ENCODE data around the gene ESPNL.

ESPNL gene

GRCh38 chr2:238129166-238130010 is 29.2 kb downstream of the ESPNL start:
- no peak for DNase-seq

- no peak for DNase-seq
Observed at GRCh38 chr2:238130111-238130695, 30.1 kb downstream of the ESPNL start.

GRCh38 chr2:238130696-238131628 is 30.8 kb downstream of the ESPNL start:
- DNase-seq, result no peak

GRCh38 chr2:238131761-238132462 is 31.8 kb downstream of the ESPNL start:
- DNase-seq, result no peak

GRCh38 chr2:238132463-238133450 is 32.6 kb downstream of the ESPNL start:
- no peak for DNase-seq

- no peak for DNase-seq
Observed at GRCh38 chr2:238133499-238134392, 33.6 kb downstream of the ESPNL start.

- no peak for DNase-seq
Observed at GRCh38 chr2:238134393-238134785, 34.2 kb downstream of the ESPNL start.

- no peak for DNase-seq
Observed at GRCh38 chr2:238135601-238136150, 35.5 kb downstream of the ESPNL start.

- DNase-seq, result no peak
Observed at GRCh38 chr2:238136820-238137537, 36.8 kb downstream of the ESPNL start.

GRCh38 chr2:238137885-238138284 is 37.7 kb downstream of the ESPNL start:
- no peak for DNase-seq

GRCh38 chr2:238138331-238139195 is 38.4 kb downstream of the ESPNL start, which contains the start of gene KLHL30:
Gene KLHL30, plus strand, starts transcription at chr2:238138668. Its CDS starts 2,087 bp downstream, at chr2:238140755.
- DNase-seq, result no peak

GRCh38 chr2:238139196-238140039 is 39.3 kb downstream of the ESPNL start:
- DNase-seq, result no peak

GRCh38 chr2:238140040-238140439 is 39.9 kb downstream of the ESPNL start:
- no peak for DNase-seq

- no peak for DNase-seq
Observed at GRCh38 chr2:238140721-238141540, 40.8 kb downstream of the ESPNL start.

- no peak for DNase-seq
Observed at GRCh38 chr2:238141541-238142318, 41.6 kb downstream of the ESPNL start.
